Measurements from ENCODE around the gene PAH.

Gene PAH

DNA sequence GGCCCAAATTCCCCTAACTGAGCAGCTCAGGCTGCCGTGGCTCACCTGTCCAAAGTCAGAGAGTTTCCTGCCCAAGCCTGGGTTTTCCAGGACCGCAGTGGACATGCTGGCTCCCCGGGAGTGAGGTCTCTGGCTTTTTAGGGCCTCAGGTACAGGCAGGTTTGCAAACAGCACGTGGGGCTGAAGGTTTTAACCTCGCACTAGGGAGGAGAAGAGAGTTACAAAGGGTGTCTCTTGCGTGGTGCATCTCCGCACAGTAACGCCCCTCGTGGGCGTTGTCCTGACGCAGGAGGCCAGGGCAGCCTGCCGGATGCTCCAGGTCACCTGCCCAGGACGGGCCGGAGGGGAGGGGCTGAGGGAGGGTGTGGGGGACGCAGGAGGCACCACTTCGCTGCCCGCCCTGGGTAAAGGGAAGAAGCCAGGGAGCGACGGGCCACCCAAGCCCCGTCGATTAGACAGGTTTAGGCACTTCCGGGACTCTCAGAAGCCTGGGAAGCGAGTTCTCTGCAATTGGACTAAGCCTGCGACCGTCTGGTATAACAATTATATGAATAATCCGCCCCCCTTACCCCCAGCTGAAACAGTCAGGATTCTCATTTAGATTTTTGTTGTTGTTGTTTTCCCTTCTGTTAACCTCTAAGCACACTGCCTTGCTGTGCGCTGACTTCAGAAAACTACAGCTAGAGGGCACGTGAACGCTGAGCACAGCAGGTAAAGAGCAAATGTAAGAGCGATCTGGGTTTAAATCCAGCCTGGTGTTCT lies at the start of gene PAH:
Gene PAH, minus strand, starts transcription at position 219 of the 762 bp plus-strand sequence. Its CDS starts 114 bp downstream, at position 105.
- DNase-seq: peak; percentile 91

DNA sequence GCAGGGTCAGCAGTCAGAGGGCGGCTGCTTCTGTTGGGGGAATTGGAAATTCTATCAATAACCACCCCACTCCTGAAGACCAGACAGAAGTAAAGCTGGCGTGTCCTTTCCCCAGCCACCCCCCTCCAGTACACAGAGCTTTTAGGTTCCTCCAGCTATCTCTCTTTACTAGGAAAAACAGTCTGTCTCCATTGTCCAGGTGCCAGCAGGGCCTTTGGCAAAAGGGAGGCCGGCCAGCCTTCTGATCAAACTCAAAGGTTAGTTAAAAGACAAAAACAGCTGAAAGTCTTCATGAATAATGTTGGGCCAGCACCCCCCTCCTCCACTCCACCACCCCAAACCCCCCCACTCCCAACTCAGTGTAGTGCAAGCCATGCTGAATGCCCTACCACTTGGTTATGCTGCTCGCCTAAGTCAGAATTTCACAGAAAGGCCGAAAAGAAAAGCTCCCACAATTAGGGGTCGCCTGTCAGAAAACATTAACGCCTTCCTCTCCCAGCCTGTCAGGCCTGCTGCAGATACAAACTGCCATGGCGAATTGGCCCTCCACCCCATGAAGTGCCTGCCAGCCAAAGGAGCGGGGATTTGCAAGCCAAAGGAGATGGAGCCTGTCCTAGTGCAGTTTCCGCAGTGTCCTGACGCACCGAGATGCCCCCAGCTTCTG lies 49.3 kb upstream of the PAH start:
- DNase-seq: peak; percentile 53

DNA sequence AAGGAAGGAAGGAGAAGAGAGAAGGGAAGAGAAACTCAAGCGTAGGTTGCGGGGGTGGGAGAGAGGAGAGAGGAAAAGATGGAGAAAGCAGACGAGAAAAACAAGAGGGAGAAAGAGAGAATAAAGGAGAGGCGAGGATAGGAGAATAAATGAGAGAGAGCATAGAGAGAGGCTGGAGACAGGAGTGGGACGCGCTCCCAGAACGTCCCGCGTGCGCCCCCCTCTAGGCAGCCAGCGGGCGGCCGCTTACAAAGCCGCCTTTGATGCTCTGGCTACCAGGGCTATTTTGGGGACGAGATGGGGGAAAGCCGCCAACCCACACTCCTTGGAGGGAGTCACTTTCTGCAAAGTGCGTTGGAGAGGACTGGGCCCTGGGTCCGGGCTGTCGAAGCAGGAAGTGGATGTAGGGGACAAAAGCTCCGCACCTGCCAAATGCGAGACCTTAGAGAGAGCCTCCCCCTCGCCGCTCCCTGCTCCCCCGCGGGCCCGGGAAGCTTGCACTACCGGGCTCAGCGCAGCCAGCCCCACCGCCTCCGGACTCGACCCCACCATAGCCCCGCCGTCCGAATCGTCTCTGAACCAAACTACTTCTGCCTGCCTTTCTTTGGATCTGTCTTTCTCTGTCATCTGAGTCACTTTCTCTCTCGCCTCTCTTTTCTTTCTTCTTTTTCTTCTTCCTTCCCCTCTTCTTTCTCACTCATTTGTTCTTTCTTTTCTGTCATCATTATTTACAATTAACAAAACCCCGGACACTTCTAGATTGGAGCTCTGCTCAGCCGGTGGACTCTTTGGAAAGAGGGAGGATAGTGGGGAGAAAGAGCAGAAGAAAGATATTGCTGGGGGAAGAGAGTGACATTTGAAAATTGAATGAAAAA lies 48.5 kb upstream of the PAH start:
- peak; percentile 82 for DNase-seq

DNA sequence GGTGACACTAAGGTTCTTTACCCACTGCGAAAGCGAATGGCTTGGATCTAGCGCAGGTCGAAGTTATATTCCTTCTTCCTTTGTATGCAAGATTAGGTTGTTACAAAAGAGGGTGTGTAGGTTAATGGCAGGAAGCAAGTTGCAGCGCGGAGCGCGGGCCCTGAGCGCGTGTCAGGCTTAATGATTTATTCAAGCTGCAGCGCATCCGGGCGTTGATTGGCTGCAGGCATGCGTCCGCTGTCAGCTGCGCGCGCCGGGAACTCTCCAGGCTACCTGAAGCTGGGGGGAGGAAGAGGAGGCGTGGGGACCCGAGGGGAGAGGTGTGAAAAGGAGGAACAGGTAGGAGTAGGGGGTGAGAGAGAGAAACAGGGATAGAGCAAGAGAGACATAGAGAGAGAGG lies 47.8 kb upstream of the PAH start:
- DNase-seq: peak; percentile 93

DNA sequence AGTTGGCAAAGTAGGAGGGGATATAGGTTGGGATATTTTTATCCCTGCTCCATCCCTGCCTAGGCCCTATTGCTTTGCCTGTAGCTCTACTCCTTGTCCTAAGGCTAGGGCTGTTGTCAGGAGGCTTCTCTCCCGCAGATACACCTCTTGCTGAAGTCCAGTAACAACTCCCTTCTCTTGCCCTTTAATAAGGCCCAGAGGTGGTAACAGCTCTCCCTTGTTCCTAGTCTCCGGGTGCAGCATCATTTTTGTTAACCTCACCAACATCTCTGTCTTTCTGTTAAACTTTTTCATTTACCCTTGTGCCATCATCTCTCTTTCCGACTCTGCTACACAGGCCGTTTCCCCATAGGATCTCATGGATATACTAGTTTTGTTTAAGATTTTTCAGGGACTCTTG lies 46.8 kb upstream of the PAH start:
- no peak for DNase-seq

DNA sequence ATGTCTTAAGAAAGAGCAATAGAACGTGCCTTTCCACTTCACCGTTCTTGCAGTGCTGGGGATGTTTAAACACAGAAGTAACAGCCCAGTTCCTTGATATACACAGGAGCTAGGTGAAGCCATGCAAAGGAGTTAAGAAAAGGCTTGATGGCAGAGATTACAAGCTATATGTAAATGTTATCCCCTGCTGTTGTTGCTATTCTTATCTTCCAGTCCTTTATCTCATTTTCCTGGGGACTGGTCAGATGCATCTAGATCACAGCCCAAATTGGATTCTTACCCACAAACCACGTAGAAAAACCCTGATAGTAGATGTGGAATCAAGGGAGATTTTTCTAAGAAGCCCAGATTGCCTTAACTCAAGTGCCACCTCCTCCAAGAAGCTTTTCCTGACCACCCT lies 45.9 kb upstream of the PAH start:
- peak; percentile 61 for DNase-seq

DNA sequence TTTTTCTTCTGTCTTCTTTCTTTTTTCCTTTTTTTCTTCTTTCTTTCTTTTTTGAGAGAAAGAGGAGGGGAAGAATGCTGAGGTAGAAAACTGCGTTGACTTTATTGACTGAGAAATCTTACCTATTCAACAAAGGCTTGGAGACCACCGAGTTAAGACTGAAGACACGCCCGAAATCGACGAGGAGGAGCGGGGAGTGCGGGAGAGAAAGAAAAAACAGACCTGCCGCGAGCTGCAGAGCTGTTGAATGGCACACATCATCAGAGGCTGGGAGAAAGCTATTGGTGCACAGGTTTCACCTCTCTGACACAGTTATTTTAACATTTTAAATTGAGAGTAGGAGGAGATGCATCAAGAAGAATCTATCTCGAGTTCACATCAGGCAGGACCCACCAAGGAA lies 45.5 kb upstream of the PAH start:
- peak; percentile 61 for DNase-seq

DNA sequence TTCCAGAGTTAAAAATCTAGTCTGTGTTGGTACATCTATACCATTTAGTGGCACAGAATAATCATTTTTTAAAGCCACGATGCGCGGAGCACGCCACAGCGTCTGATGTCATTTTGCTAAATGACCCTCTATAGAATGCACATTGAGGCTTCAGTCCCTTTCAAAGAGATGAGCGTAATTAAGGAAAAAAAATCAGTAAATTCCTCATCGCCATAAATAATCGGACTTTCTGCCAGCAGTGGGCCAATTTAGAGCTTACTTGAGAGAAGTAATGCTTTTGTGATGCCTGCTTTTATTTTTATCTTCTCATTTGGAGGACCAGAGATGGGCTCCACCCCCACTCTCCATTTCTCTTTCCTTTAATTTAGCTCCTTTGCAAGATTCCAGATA lies 44.4 kb upstream of the PAH start:
- DNase-seq: peak; percentile 91

DNA sequence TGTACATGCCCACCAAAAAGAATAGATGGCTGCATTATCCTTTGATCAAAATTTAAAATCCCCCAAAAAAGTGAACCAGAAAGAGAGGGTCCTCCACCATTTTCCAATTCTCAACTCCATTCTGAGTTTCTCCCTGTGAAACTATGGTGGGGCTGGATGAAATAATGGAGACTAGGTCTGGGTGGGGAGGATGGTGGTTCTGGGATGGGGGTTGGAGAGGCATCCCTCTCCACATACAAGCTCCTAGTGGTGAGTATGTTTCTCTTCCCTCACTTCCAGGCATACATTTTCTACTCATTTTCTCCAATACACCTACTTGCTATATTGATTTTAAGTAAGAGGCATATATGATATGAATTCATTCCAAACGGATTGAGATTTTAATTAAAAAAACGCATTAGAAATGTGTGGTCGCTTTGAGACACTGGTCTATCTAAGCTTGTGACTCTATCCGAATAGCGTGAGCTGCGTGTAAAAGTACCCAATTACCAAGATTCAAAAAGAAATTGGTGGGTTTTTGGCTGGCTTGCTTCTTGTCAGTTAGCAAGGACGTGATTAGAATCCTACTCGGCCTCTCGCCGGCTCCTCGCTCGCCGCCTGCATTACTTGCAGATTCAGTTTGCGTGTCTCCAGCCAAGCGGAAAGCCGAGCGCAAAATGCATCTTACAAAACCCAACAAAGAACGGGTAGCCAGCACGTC lies 43.9 kb upstream of the PAH start:
- DNase-seq: peak; percentile 91

DNA sequence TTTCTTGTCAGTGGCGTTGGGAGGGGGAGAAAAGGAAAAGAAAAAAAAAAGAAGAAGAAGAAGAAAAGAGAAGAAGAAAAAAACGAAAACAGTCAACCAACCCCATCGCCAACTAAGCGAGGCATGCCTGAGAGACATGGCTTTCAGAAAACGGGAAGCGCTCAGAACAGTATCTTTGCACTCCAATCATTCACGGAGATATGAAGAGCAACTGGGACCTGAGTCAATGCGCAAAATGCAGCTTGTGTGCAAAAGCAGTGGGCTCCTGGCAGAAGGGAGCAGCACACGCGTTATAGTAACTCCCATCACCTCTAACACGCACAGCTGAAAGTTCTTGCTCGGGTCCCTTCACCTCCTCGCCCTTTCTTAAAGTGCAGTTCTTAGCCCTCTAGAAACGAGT lies 42.3 kb upstream of the PAH start:
- peak; percentile 58 for DNase-seq

DNA sequence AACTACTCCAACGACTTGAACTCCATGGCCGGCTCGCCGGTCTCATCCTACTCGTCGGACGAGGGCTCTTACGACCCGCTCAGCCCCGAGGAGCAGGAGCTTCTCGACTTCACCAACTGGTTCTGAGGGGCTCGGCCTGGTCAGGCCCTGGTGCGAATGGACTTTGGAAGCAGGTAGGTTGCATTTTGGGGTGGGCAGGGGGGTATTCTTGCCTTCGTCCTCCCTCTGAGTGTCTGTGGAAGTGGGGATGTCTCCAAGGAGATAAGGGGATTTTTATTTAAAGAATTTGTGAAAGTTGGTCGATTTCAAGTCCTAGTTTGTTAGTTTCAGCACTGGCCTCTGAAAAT lies 41.8 kb upstream of the PAH start:
- no peak for DNase-seq

DNA sequence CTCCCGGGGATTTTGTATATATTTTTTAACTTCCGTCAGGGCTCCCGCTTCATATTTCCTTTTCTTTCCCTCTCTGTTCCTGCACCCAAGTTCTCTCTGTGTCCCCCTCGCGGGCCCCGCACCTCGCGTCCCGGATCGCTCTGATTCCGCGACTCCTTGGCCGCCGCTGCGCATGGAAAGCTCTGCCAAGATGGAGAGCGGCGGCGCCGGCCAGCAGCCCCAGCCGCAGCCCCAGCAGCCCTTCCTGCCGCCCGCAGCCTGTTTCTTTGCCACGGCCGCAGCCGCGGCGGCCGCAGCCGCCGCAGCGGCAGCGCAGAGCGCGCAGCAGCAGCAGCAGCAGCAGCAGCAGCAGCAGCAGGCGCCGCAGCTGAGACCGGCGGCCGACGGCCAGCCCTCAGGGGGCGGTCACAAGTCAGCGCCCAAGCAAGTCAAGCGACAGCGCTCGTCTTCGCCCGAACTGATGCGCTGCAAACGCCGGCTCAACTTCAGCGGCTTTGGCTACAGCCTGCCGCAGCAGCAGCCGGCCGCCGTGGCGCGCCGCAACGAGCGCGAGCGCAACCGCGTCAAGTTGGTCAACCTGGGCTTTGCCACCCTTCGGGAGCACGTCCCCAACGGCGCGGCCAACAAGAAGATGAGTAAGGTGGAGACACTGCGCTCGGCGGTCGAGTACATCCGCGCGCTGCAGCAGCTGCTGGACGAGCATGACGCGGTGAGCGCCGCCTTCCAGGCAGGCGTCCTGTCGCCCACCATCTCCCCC lies 41.2 kb upstream of the PAH start:
- DNase-seq: peak; percentile 72

DNA sequence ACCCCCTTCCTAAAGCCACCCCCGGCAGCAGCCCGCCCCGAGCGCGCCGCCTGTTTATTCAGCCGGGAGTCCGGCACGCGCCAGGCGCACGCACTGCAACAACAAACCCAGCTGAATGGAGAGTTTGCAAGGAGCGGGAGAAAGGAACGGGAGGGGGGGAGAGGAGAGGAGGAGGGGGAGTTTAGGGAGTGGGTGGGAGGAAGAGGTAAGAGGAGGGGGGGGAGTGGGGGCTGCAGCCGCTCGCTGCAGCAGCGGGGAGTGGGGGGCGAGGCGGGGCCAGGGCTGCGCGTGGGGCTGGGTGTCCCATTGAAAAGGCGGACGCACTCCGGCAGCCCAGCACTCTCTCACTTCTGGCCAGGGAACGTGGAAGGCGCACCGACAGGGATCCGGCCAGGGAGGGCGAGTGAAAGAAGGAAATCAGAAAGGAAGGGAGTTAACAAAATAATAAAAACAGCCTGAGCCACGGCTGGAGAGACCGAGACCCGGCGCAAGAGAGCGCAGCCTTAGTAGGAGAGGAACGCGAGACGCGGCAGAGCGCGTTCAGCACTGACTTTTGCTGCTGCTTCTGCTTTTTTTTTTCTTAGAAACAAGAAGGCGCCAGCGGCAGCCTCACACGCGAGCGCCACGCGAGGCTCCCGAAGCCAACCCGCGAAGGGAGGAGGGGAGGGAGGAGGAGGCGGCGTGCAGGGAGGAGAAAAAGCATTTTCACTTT lies 40.5 kb upstream of the PAH start, which contains the start of gene ASCL1:
Gene ASCL1, plus strand, starts transcription at position 336 of the 712 bp plus-strand sequence. CDS start 571 bp downstream, outside the sequence.
- peak; percentile 98 for DNase-seq

DNA sequence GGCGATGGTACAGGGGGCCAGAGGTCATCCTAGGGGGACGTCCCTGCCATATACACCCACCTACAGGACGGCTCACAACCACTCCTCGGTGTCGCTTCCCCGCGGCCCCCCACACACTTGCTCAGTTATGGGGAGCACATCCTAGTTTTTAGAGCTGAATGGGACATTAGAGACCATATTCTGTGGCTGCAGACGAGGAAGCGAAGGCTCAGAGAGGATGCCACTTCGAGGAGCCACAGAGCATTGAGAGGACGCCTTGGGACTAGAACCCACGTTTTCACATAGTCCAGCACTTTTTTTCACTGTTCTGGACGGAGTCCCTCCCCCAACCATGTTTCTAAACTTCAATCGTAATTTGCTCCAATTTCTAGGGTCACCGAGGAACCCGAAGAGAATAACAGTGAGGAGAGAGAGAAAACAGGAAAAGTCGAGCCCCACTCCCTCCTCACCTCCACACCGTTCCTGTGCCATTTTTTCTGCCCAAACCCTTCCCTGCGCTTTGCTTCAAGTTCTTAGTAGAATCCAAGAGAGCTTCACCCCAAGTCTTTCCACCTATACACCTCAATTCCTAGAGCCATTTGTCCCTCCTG lies 39.8 kb upstream of the PAH start:
- peak; percentile 85 for DNase-seq

DNA sequence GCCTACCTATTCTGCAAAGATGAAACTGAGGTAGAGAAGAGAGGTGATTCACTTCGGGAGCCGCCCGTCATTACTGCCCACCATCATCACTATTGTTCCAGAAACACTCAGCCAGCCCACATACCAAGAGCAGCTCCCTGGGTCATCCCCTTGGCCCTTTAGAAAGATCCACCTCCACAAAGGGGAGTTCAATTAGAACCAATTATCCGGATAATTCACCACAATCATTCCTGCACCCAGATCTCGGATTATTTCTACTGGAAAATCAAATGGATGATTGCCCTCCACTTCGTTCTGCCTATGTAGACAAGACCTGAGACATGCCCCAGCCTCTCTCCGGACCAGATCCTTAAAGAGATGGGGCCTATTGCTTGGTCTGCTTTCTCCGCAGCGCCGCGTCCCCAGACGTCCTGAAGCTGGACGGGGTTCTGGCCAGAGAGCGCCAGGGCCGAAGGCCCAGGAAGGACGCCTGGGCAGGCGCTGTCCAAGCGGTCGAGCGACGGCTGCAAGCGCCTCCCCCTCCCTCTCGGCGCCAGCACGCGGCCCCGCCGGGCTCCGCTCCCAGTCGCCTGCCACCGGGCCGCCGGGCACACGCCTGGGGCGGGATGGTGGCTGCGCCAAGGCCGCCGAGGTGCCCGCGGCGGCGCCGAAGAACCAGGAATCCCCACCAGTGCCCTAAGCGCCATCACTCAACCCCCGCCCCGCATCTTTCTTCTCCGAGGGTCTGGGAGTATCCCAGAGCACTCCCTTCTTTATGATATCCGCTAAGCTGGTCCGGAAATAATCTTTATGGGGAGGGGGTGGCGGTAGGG lies 39.1 kb upstream of the PAH start:
- peak; percentile 85 for DNase-seq

DNA sequence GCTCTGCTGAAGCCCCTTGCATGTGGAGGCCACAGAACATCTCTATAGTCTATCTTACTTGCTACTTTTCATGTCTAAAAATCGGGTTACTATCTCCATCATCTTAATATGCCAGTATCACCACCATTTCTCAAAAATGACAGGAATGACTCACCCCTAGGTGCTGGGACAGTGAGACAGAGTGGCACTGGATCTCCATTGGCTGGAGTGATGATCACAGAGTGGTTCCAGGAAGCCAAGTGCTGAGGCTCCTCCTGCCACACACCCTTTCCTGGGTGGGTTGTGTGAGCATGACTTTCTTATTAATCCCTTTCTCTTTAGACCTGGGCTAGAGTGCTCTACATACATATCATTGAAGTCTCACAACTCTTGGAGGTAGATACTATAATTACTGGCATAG lies 37.1 kb upstream of the PAH start:
- no peak for DNase-seq

DNA sequence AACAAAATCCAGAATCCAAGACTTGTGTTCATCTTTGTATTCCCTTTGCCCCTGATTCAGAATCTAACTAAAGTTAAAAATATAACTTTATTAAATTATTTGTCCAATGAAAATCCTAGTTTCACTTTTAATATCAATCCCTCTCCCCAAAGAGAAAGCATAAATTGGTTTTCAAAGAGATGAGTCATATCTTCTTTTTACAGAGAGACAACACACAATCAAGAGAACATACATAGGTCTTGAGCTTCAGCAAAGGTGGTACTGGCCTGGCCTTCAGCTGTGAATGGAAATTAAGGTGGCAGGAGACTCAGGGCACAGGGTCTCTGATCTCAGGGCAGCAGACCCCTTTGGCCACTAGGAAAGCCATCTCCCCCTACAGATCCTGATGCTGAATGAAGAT lies 36.2 kb upstream of the PAH start:
- DNase-seq: no peak

DNA sequence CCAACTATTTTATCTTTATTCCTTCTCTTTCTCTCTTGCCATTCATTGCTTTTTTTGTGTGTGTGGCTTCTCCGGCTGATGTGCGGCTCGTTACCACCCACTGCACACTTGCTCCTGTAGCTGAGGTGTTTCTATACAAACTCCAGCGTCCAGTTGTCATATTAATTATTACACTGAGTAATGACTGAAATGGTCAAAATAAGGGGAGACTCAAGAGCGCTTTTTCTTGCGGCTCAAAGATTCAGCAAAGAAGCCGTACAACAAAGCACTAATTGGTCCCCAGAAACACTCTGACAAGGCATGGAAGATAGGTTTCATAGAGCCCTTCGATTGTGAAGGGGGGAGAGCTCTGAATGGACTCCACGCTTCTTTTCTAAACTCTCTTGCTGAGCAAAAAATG lies 34.8 kb upstream of the PAH start:
- no peak for DNase-seq

DNA sequence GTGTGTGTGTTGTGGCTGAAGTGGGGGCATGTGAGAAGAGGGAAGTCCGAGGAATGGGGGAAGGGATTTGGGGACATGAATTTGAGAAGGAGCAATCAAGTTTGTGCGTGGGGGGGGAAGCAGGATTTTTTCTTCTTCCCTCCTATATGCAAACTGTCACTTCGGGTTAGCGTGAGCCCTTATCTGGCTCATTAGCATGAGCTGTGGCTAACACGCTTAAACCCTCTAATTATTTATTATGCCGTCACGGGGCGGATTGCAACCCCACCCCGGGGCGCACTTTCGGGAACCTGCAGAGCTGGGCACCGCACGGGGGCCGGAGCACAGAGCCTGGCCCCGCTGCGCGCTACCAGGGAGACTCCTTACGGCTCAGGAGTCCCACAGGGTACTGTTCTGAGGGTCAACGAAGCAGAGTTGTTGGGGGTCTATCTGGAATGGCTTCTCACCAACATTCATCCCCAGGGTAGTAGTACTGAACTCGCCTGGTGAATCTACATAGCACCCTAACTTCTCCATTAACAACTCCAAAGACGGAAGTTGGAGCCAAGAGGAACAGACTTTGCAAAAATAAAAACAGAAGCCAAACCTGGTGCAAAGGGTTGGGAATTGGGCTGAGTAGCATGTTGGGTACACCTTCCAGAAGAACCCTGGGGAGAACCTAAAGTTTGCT lies 34.0 kb upstream of the PAH start:
- no peak for DNase-seq

Data from NCI-H146 (cell line).